GM18526 (cell line): ENCODE measurements around the gene TRAF3.

Experiments used
- POLR2A ChIP-seq: IDR thresholded peaks from 3 replicates; pipeline ENCODE4 v1.6.1; 2011; ENCODE audit not compliant: insufficient read length; ENCODE audit errors: extremely low read depth

TRAF3 gene

GRCh38 chr14:102870994-102871831 lies 94.0 kb downstream of the TRAF3 start:
- TF ChIP-seq POLR2A, result no peak

GRCh38 chr14:102872020-102872419 lies 94.8 kb downstream of the TRAF3 start:
- no peak for TF ChIP-seq POLR2A

GRCh38 chr14:102873131-102873530 lies 95.9 kb downstream of the TRAF3 start:
- TF ChIP-seq POLR2A, result no peak

GRCh38 chr14:102873546-102874061 lies 96.4 kb downstream of the TRAF3 start:
- TF ChIP-seq POLR2A, result no peak

GRCh38 chr14:102875652-102876051 lies 98.4 kb downstream of the TRAF3 start:
- TF ChIP-seq POLR2A, result no peak

GRCh38 chr14:102878174-102878969 lies 101.1 kb downstream of the TRAF3 start:
- TF ChIP-seq POLR2A, result no peak

DNA sequence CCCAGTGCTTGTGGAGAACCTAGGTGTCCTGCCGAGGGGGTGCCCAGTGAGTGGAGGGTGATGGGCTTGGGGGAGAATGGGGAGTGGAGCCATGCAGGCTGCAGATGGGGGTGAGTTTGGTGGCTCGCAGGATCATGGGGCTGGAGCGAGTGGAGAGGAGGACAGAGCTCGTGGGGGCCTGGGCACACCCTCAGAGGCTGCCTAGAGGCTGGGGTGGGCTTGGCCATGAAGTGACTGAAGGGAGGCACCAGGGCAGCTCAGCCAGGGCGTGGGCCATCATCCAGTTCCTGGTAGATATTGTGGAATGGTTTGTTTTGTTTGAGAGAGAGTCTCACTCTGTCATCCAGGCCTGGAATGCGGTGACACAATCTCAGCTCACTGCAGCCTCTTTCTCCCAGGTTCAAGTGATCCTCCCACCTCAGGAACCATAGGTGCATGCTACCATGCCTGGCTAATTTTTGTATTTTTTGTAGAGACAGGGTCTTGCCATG lies 101.8 kb downstream of the TRAF3 start:
- no peak for TF ChIP-seq POLR2A

GRCh38 chr14:102882226-102882906 lies 105.1 kb downstream of the TRAF3 start:
- TF ChIP-seq POLR2A, result no peak

GRCh38 chr14:102883089-102883541 lies 105.9 kb downstream of the TRAF3 start:
- TF ChIP-seq POLR2A, result no peak

DNA sequence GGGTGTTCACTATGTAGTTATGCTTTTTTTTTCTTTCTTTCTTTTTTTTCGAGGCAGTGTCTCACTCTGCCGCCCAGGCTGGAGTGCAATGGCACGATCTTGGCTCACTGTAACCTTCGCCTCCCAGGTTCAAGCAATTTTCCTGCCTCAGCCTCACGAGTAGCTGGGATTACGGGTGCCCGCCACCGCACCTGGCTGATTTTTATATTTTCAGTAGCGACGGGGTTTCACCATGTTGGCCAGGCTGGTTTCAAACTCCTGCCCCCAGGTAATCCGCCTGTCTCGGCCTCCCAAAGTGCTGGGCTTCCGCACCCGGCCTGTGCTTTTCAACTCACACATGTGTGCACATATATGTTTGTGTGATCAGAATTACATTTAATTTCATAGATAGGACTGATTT lies 106.3 kb downstream of the TRAF3 start:
- TF ChIP-seq POLR2A, result no peak

GRCh38 chr14:102885737-102886447 lies 108.6 kb downstream of the TRAF3 start:
- no peak for TF ChIP-seq POLR2A

GRCh38 chr14:102888748-102889147 lies 111.5 kb downstream of the TRAF3 start:
- TF ChIP-seq POLR2A, result no peak

GRCh38 chr14:102889615-102890014 lies 112.4 kb downstream of the TRAF3 start:
- TF ChIP-seq POLR2A, result no peak

DNA sequence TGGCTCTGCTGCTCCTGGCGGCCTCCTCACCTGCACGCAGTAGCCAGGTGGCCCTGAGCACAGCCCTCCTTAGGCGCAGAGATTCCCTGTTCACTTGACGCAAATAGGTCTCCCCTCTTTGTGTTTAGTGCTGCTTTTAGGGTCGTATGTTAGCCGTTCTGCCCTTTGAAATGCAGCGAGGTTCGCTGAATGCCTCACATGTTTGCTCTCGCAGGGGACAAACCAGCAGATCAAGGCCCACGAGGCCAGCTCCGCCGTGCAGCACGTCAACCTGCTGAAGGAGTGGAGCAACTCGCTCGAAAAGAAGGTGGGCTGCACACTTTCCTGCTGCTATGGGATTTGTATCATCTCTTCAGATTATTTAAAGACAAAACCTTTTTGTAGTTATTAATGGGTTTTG lies 113.9 kb downstream of the TRAF3 start:
- no peak for TF ChIP-seq POLR2A

DNA sequence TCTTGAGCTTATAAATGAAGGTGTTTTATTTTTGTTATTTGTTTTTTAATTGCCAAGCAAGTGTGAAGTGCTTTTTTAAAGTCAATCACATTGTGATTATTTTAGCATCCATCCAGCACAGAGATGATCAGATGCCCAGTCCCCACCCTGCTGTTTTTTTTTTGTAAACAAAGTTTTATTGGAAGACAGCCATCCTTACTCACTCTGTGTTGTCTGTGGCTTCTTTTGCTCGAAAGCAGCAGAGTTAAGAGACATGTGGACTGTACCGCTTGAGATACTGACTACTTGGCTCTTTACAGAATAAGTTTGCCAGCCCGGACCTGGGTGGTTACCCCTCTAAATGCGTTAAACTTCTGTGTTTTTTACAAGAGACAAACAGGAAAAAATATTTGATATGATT lies 114.3 kb downstream of the TRAF3 start:
- TF ChIP-seq POLR2A, result no peak
